HEK293 (cell line): ENCODE measurements around the gene MRO.

Experiments used
- KLF7 ChIP-seq: fragments of 450-650 bp; formaldehyde crosslinking; IDR thresholded peaks from 2 replicates; pipeline ENCODE4 v1.5.1; 2016; ENCODE audit warnings: missing biosample characterization, missing genetic modification characterization, borderline replicate concordance
- KLF9 ChIP-seq: fragments of 450-650 bp; formaldehyde crosslinking; IDR thresholded peaks from 2 replicates; pipeline ENCODE4 v1.5.1; 2016; ENCODE audit warnings: missing biosample characterization, missing genetic modification characterization, low read depth
- ZNF140 ChIP-seq: fragments of 450-650 bp; formaldehyde crosslinking; IDR thresholded peaks from 2 replicates; pipeline ENCODE4 v1.5.1; 2016; ENCODE audit warnings: missing biosample characterization, missing genetic modification characterization
- ZNF148 ChIP-seq: fragments of 450-650 bp; formaldehyde crosslinking; IDR thresholded peaks from 2 replicates; pipeline ENCODE4 v1.5.0; 2017; ENCODE audit warnings: missing biosample characterization, missing genetic modification characterization, borderline replicate concordance
- ZNF174 ChIP-seq: fragments of 450-650 bp; formaldehyde crosslinking; IDR thresholded peaks from 2 replicates; pipeline ENCODE4 v1.5.0; 2017; ENCODE audit warnings: missing biosample characterization, mild to moderate bottlenecking, missing genetic modification characterization
- ZNF335 ChIP-seq: fragments of 450-650 bp; formaldehyde crosslinking; conservative IDR thresholded peaks from 2 replicates; pipeline ENCODE4 v1.5.1; 2016; ENCODE audit warnings: missing biosample characterization, missing genetic modification characterization
- ZNF341 ChIP-seq: fragments of 450-650 bp; formaldehyde crosslinking; IDR thresholded peaks from 2 replicates; pipeline ENCODE4; 2016; ENCODE audit warnings: low read depth, missing biosample characterization, missing genetic modification characterization
- ZNF354C ChIP-seq: fragments of 450-650 bp; formaldehyde crosslinking; IDR thresholded peaks from 2 replicates; pipeline ENCODE4 v1.5.1; 2016; ENCODE audit warnings: missing biosample characterization, missing genetic modification characterization, low read depth, borderline replicate concordance
- ZNF544 ChIP-seq: fragments of 450-650 bp; formaldehyde crosslinking; IDR thresholded peaks from 2 replicates; pipeline ENCODE4 v1.5.0; 2017; ENCODE audit warnings: missing biosample characterization, missing genetic modification characterization
- ZNF571 ChIP-seq: fragments of 450-650 bp; formaldehyde crosslinking; IDR thresholded peaks from 2 replicates; pipeline ENCODE4 v1.5.0; 2017; ENCODE audit warnings: missing biosample characterization, missing genetic modification characterization
- ZNF747 ChIP-seq: fragments of 450-650 bp; formaldehyde crosslinking; IDR thresholded peaks from 2 replicates; pipeline ENCODE4 v1.5.1; 2016; ENCODE audit warnings: missing biosample characterization, missing genetic modification characterization
- TF ChIP-seq, protein P1 (sequence below): fragments of 450-650 bp; formaldehyde crosslinking; IDR thresholded peaks from 2 replicates; pipeline ENCODE4 v1.5.1; 2016; ENCODE audit warnings: missing biosample characterization, missing genetic modification characterization

- TF ChIP-seq KLF9 (tag by site-specific recombination), result no peak
- TF ChIP-seq, protein P1, sequence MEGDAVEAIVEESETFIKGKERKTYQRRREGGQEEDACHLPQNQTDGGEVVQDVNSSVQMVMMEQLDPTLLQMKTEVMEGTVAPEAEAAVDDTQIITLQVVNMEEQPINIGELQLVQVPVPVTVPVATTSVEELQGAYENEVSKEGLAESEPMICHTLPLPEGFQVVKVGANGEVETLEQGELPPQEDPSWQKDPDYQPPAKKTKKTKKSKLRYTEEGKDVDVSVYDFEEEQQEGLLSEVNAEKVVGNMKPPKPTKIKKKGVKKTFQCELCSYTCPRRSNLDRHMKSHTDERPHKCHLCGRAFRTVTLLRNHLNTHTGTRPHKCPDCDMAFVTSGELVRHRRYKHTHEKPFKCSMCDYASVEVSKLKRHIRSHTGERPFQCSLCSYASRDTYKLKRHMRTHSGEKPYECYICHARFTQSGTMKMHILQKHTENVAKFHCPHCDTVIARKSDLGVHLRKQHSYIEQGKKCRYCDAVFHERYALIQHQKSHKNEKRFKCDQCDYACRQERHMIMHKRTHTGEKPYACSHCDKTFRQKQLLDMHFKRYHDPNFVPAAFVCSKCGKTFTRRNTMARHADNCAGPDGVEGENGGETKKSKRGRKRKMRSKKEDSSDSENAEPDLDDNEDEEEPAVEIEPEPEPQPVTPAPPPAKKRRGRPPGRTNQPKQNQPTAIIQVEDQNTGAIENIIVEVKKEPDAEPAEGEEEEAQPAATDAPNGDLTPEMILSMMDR (tag by site-specific recombination), result no peak
- TF ChIP-seq ZNF140, result no peak
- TF ChIP-seq ZNF335, result no peak
- no peak for TF ChIP-seq ZNF341 (tag by site-specific recombination)
- no peak for TF ChIP-seq ZNF174 (tag by site-specific recombination)
- TF ChIP-seq ZNF571 (tag by site-specific recombination), result no peak
- TF ChIP-seq KLF7 (tag by site-specific recombination), result no peak
- no peak for TF ChIP-seq ZNF747 (tag by site-specific recombination)
- no peak for TF ChIP-seq ZNF148 (tag by site-specific recombination)
- no peak for TF ChIP-seq ZNF544
- TF ChIP-seq ZNF354C (tag by site-specific recombination), result no peak
Observed at GRCh38 chr18:50814395-50814794, 5.4 kb downstream of the MRO start.
